SK-N-SH treated with all-trans-retinoic acid at 6 μM for 48 hours (cell line): ENCODE results near the gene SPANXN5.

ENCODE experiments used
- ESRRG ChIP-seq: fragments of 250-450 bp; sonication (Bioruptor Pico); IDR thresholded peaks from 2 replicates; pipeline ENCODE4 v1.6.1; 2021; ENCODE audit warnings: mild to moderate bottlenecking
- ZNF565 ChIP-seq: fragments of 450-650 bp; formaldehyde crosslinking; conservative IDR thresholded peaks from 2 replicates; pipeline ENCODE4 v1.5.0; 2020; ENCODE audit warnings: low read depth, mild to moderate bottlenecking, moderate library complexity
- TF ChIP-seq, protein P1 (sequence below): fragments of 250-450 bp; sonication (Bioruptor Pico); IDR thresholded peaks from 2 replicates; pipeline ENCODE4 v1.8.0; 2021; ENCODE audit warnings: low read depth, mild to moderate bottlenecking, moderate library complexity, borderline replicate concordance
- TF ChIP-seq, protein P2 (sequence below): fragments of 250-450 bp; sonication (Bioruptor Pico); IDR thresholded peaks from 2 replicates; pipeline ENCODE4 v1.8.0; 2020; ENCODE audit warnings: mild to moderate bottlenecking, moderate library complexity, borderline replicate concordance

DNA sequence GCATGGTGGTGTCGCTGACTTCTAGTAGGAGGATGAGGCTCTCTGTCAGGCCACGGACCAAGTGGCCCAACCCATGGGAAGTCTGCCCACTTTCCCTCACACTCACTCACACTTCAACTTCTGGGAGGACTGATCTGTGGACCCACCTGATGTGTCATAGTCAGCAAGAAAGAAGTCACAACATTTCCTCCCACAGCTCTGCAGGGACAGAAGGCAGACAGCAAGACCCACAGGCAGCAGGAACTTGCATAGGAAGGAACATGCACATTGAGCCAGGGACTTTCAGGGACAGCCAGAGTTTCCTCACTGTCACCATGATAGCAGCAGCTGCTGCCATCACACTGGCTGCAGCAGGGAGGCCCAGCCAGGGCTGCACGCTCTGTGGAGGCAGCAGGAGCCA is 33.3 kb upstream of the SPANXN5 start:
- no peak for TF ChIP-seq ESRRG (CRISPR knock-in tag)
- TF ChIP-seq, protein P1, sequence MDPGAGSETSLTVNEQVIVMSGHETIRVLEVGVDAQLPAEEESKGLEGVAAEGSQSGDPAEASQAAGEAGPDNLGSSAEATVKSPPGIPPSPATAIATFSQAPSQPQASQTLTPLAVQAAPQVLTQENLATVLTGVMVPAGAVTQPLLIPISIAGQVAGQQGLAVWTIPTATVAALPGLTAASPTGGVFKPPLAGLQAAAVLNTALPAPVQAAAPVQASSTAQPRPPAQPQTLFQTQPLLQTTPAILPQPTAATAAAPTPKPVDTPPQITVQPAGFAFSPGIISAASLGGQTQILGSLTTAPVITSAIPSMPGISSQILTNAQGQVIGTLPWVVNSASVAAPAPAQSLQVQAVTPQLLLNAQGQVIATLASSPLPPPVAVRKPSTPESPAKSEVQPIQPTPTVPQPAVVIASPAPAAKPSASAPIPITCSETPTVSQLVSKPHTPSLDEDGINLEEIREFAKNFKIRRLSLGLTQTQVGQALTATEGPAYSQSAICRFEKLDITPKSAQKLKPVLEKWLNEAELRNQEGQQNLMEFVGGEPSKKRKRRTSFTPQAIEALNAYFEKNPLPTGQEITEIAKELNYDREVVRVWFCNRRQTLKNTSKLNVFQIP, result no peak
- TF ChIP-seq, protein P2, sequence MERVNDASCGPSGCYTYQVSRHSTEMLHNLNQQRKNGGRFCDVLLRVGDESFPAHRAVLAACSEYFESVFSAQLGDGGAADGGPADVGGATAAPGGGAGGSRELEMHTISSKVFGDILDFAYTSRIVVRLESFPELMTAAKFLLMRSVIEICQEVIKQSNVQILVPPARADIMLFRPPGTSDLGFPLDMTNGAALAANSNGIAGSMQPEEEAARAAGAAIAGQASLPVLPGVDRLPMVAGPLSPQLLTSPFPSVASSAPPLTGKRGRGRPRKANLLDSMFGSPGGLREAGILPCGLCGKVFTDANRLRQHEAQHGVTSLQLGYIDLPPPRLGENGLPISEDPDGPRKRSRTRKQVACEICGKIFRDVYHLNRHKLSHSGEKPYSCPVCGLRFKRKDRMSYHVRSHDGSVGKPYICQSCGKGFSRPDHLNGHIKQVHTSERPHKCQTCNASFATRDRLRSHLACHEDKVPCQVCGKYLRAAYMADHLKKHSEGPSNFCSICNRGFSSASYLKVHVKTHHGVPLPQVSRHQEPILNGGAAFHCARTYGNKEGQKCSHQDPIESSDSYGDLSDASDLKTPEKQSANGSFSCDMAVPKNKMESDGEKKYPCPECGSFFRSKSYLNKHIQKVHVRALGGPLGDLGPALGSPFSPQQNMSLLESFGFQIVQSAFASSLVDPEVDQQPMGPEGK, result no peak
- TF ChIP-seq ZNF565, result no peak
